Left renal pelvis (tissue), 4 donors: ENCODE data around the gene ARHGEF37. TPM values are rescaled to one million over a fixed set of nuclear protein-coding genes. Genes with fewer than 3 reads are reported as not detected.
A peak's percentile ranks its signal among the peaks of the same experiment; 100 is the strongest.
"Not testable (repeated sequence)": the region's sequence is repeated elsewhere in the genome, so short reads cannot be mapped to it uniquely, and the experiment has no call there.

Source experiments
- DNase-seq, 4 donors: peaks; one replicate each; pipeline ENCODE4 v3.0.0-alpha.2; 2013; ENCODE audit warnings: low read depth in 4 of 4, low spot score in 3 of 4
- polyA plus RNA-seq, 4 donors: library from polyadenylated mRNA; unstranded; fragments of 120-200 nt; gene quantifications; one replicate each; pipeline ENCODE4 v1.2.1, GENCODE V29; 2013; ENCODE audit not compliant: insufficient read length in 4 of 4

The ARHGEF37 gene
- polyA plus RNA-seq, 4 donors = 5.4 to 6.8 (median 5.9) TPM

DNA sequence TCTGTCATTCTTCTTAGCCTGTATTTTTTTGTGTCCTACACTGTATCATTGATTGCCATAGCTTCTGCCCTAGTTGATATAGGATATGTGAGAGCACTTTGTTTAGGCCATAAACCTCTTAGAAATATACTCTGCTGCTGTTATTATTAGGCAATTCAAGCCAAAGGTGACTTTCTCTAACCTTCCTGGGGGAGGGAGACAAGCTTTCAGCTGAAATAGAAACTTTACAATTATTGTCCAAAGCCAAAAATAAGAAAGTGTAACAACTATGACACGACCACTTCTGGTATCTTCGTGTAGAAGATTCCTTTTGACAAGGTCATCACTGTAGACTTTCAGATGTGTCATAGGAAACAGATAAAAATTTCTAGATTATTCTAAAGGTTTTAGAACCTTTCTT lies 17.8 kb upstream of the ARHGEF37 start:
- DNase-seq = no peak

DNA sequence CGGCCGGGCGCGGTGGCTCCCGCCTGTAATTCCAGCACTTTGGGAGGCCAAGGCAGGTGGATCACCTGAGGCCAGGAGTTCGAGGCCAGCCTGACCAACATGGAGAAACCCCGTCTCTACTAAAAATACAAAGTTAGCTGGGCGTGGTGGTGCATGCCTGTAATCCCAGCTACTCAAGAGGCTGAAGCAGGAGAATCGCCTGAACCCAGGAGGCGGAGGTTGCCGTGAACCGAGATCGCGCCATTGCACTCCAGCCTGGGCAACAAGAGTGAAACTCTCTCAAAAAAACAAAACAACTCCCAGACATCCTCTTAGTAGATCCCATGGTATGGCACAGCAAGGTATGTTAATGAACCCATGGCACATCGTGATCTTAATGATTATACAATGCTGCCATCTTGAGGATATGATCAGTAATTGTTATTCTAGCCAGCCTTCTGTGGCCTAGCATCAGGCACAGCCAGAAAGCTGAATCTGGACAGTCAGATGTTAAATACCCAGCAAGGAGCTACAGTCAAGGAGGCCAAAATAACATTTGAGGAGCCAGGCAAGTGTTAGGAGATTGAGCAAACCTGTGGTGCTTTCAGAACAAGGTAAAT lies 16.7 kb upstream of the ARHGEF37 start:
- peak in 1 of 4 donors; percentile 51 for DNase-seq

DNA sequence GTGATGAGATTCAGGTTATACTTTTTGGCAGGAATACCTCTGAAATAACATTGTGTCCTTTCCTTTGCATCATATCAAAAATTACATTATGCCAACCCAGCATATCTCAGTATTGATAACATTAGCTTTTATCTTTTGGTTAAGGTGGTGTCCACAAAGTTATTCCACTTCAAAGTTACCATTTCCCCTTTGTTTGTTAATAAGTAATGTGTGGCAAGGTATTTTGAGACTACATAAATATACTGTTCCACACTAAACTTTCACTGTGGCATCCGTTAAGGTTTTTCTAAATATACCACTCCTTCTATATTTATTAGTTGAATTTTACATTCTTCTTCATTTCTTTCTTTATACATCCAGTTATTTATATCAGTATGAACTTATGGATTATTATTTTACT lies 14.1 kb upstream of the ARHGEF37 start:
- DNase-seq = no peak

DNA sequence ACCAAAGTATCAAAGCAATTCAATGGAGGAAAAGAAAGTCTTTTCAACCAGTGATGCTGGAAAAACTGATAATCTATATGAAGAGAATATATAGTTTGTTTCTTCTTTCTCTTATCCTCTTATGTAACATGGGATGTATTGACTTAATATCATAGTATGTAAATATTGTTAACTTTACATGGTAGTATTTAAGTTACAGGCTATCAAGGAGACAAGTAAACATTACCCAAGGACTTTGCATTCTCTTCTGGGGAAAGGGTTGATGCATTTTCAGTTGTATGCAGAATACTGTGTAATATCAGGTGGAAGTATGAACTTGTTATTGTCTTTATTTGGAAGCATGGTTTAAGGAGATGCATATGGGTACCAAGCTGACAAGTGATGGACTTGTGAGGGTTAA lies 9.1 kb upstream of the ARHGEF37 start:
- no peak for DNase-seq

DNA sequence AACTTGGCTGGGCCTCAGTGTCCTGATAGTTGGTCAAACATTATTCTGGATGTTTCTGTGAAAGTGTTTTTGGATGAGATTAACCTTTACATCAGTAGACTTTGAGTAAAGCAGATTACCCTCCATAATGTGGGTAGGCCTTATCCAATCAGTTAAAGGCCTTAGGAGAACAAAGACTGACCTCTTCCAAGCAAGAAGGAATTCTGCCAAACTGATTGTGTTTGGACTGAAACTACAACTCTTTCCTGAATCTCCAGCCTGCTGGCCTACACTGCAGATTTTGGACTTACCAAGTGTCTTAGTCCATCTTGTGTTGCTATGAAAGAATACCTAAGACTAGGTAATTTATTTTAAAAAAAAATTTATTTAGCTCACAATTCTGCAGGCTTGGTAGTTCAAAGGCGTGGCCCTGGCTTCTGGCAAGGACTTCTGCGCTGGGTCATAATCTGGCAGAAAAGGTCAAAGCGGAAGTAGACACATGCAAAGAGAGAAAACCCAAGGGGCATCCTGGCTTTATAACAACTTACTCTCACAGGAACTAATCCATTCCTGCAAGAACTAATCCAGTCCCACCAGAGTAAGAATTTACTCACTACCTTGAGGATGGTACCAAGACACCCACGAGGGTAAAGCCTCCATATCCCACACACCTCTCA lies 8.6 kb upstream of the ARHGEF37 start:
- DNase-seq = no peak

DNA sequence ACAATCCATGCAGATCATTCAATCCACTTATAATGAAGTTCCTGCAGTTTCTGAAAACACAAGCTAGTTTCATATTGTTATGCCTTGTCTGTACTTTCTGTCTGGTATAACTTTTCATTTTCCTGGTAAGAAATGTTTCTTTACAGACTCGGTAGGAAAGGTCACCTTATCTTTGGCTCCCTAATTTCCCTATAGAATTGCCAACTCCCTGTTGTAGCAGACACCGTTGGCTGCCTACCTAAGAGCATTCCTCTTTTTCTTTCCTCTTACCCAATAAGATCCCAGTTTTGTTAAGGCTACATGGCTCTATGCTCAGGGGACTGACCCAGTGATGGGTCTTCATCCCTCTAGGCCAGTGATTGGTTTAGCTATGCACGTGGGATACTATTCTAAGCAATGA lies 6.2 kb upstream of the ARHGEF37 start:
- DNase-seq = no peak

DNA sequence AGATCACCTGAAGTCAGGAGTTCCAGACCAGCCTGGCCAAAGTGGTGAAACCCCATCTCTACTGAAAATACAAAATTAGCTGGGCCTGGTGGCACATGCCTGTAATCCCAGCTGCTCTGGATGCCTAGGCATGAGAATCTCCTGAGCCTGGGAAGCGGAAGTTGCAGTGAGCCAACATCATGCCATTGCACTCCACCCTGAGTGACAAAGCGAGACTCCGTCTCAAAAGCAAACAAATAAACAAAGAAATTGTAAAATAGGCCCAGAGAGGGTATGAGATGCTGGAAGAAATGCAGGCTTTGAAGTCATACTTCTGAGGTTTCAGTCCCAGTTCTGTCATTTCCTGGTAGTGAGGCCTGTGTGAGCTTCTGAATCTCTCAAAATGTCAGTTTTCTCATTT lies 5.3 kb upstream of the ARHGEF37 start:
- no peak for DNase-seq

DNA sequence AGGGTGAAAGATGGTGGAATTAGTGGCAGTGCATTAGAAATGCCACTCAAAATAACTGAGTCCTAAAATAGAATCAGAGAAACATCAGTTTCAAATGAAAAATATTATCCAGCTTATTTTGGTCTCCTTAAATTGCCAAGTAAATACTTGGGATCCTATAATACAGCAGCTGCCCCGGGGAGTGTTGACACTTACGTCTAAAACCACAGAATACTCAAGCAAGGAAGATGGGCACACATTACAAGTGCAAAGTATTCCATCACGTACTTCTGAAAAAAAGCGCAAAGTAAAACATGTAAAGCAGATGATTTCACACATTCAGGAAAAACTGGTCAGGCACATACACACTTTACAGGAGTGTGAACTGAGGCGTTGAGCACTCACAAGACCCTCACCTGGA lies 2.4 kb upstream of the ARHGEF37 start:
- DNase-seq = no peak

DNA sequence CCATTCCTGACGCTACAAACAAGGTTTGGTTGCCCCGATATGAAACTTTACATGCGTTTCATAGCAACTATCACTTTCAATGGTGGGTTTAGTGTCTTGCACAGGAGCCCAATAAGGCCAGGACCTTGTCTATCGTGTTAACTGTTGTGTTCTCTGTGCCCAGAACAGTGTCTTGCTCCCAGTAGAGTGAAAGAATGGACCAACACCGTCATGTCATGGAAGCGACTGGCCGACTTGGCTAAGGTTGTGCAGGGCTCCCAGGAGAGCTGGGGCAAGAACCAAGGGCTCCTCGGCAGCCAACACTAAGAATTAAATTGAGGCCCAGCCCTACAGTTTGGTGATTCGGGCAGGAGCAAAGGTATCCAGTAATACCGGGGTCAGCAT lies 498 bp upstream of the ARHGEF37 start:
- no peak for DNase-seq

DNA sequence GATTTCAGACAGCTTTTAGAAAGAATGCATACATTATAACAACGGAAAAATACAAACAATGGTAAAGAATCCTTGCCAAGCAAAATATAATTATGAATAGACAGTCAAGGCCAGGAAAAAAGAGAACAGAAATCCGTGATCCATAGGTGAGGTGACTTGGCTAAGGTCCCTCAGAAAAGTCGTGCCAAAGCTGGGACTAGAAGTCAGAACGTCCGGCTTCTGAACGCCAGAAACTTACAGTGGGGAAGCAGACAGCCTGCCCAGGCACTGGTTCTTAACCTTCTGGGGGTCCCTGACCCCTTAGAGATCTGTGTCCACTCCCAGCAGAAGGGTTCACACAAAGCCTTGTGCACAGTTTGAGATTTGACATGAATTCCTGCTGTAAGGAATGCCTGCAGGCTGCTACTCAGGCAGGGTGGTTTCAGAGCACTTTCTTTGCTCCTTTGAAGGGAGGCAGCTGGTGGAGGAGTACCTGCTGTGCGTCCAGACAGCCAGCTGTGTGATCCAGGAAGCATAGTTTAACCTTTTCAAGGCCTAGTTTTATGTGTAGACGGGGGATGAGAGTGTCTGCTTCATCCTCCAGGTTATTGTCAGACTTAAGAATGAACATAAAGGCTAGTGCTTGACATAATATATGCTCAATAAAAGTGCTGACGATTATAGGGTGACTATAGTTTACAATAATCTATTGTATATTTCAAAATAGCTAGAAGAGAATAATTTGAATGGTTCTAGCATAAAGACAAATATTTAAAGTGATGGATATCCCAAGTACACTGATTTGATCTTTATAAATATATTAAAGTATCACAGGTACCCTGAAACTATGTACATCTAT lies 852 bp downstream of the ARHGEF37 start:
- DNase-seq = peak in 1 of 4 donors; percentile 50

DNA sequence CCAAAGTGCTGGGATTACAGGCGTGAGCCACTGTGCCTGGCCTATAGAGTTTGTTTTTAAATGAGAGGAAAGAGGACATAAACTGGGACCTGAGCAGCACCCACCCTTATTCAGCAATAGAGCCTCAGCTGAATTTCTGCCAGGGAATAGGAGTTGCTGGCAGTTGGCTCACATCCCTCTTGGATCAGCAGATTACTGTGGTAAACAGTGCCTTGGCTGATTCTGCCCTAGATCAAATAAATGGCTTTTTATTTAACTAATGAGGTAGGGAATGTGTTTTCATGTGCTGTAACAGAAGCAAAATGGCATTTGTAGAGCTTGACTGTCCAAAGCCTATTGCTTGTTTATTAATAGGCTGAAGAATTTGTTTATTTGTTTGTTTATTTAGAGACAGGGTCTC lies 2.1 kb downstream of the ARHGEF37 start:
- DNase-seq = no peak

DNA sequence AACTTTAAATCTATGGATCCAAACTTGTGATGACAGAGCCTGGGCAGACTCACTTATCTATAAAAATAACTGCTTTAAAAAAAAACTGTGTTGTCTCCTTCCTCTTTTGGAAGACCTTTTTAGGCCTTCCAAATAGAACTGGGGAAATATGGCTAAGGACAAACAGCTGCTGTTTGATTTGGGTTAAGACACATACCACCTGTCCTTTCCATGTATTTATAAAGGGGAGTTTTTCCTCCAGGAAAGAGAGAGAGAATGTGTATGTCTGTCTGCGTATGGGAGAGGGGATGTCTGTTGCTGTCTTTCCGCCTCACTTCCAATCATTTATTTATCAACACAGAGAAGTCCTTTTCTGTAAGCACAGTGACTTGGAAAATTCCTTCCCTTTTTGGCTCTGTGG lies 2.8 kb downstream of the ARHGEF37 start:
- DNase-seq = no peak

DNA sequence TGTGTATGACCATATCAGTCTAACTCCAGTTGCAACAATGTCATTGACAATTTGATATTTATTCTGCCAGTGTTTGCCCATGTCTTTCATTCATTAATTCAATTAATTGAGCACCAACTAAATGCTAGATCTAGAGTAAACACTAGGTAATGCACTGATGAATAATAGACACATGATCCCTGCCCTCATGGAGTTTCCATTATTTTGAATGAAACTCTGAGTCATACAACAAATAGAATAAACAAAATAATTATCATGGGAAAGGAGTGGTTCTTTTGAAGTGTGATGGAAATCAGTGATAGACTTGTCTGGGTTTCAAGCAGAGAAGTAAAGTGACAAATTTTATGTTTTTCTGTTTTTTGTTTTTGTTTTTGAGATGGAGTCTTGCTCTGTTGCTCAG lies 4.6 kb downstream of the ARHGEF37 start:
- no peak for DNase-seq

DNA sequence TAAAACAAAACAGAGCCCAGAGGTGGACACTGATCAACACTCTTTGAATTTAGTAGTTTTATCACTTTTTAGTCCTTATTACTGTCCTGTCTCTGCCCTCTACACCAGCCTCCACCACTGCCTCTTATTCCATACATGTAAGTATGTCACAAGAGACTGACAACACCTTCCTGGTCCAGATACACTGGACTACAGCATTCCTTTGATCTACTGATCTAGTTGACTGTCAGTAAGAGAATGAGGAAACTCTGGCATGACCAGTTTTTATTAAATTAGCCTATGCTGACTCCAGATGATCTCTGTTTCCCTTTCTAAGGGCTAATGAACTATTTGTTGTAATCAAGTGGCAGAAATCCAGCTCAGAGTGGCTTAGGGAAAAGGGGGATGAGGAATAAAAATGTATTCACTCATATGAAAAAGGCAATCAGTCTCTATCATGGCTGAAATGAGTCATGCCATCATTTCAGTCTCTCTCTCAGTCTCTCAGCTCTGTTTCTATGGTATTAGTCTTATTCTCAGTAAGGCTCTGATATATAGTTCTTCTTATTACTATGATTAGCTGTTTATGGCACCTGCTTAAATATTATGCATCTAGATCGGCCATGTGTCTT lies 5.5 kb downstream of the ARHGEF37 start:
- DNase-seq = no peak

DNA sequence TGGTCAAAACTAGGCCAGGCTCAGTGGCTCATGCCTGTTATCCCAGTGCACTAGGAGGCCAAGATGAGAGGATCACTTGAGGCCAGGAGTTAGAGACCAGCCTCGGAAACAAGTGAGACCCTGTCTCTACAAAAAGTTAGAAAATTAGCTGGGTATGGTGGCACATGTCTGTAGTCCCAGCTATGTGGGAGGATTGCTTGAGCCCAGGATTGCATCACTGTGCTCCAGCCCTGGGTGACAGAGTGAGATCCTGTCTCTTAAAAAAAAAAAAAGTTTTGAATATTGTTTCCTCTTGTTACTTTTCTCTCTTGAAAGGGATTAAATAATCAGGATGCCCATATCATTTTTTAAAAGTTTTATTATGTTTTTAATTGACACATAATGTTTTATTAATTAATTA lies 7.6 kb downstream of the ARHGEF37 start:
- no peak for DNase-seq

DNA sequence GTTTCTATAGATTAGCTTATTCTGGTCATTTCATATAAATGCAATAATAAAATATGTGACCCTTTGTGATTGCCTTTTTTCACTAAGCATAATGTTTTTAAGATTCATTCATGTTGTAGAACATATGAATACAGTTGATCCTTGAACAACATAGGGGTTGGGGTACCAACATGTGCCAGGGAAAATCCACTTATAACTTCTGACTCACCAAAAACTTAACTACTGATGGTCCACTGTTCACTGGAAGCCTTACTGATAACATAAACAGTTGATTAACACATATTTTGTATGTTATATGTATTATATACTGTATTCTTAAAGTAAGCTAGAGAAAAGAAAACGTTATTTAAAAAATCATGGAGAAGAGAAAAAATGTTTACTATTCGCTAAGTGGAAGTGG lies 12.1 kb downstream of the ARHGEF37 start:
- DNase-seq = no peak

DNA sequence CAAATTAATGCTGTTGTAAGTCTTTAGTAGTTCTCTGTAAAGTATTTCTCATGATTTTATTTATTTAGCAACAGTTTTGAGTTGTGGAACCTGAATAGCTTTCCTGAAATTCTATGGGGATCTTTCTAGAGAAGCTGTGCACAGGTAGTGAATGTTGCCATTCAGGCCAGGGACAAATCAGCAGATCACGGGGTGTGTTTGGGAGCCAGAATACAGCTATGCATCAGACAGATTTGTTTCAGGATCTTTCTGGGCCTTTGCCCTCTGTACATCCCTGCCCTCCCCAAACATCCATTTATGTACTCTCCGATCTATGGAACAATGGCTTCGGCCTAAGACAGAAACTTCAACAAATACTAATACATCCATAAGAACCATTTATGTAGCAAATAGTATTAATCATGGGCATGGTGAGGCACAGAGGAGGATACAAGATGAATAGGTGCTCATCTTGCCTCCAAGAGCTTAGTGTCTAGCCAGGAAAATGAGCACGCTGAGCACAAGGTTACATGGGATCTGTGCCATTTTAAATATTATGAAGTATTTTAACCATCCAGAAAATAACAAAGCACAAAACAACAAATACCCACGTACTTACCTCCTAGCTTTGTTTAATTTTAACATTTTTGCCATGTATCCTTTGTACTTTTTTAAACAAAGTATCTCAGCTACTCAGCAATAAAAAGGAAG lies 13.1 kb downstream of the ARHGEF37 start:
- no peak for DNase-seq

DNA sequence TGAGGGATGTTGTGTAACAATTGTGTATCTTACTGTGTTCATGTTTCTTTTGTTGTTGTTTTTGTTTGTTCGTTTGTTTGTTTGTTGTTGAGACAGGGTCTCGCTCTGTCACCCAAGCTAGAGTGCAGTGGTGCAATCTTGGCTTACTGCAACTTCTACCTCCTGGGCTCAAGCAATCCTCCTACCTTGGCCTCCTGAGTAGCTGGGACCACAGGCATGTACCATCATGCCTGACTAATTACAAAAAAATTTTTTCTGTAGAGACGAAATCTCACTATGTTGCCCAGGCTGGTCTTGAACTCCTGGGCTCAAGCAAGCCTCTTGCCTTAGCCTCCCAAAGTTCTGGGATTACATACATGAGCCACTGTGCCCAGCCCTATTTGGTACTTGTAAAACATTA lies 13.8 kb downstream of the ARHGEF37 start:
- DNase-seq = not testable (repeated sequence)

DNA sequence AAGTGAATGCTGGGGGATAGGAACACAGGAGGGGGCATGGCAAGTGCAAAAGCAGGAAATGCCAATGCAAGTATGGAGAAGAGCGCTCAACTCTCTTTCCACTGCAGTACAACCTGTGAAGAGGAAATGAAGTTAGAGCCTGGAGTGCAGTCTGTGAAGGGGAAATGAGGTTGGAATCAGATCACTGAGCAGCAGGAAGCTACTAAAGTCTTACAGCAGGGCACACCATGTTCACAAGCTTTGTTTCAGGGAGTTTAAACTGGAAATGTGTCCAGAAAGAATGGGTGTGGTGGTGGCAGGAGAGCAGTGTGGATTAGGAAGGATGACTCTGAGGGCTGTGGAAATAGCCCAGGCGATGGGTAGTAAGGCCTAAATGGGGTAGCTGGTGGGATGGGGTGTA lies 15.4 kb downstream of the ARHGEF37 start:
- DNase-seq = no peak

DNA sequence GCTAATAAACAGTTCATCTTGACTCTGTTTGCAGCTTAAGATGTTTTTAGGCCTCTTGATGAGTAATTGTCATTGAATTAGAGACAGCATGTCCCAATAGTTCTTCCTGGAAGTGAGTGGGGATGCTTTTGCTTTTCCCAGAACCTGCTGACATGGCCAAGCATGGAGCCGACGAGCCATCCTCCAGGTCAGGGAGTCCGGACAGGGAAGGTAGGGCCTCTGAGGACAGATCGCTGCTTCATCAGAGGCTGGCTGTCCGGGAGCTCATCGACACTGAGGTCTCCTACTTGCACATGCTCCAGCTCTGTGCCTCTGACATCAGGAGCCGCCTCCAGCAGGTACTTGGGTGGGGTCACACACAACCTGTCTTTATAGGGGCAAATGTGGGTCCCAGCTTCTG lies 16.3 kb downstream of the ARHGEF37 start:
- no peak for DNase-seq

DNA sequence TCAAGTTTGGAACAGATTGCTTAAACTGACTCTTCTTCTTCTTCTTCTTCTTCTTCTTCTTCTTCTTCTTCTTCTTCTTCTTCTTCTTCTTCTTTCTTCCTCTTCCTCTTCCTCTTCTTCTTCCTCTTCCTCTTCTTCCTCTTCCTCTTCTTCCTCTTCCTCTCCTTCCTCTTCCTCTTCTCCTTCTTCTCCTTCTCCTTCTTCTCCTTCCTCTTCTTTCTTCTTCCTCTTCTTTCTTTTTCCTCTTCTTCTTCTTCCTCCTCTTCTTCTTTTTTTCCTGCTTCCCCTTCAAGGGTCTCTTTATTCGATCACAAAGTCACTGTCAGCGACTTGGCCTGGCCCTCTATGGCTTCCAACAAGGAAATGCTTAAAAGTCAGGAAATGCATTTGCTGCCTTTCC lies 16.9 kb downstream of the ARHGEF37 start:
- not testable (repeated sequence) for DNase-seq
